ENCODE measurements around the gene CDH24.
"Not testable (repeated sequence)": the region's sequence is repeated elsewhere in the genome, so short reads cannot be mapped to it uniquely, and the experiment has no call there.

The CDH24 gene

DNA sequence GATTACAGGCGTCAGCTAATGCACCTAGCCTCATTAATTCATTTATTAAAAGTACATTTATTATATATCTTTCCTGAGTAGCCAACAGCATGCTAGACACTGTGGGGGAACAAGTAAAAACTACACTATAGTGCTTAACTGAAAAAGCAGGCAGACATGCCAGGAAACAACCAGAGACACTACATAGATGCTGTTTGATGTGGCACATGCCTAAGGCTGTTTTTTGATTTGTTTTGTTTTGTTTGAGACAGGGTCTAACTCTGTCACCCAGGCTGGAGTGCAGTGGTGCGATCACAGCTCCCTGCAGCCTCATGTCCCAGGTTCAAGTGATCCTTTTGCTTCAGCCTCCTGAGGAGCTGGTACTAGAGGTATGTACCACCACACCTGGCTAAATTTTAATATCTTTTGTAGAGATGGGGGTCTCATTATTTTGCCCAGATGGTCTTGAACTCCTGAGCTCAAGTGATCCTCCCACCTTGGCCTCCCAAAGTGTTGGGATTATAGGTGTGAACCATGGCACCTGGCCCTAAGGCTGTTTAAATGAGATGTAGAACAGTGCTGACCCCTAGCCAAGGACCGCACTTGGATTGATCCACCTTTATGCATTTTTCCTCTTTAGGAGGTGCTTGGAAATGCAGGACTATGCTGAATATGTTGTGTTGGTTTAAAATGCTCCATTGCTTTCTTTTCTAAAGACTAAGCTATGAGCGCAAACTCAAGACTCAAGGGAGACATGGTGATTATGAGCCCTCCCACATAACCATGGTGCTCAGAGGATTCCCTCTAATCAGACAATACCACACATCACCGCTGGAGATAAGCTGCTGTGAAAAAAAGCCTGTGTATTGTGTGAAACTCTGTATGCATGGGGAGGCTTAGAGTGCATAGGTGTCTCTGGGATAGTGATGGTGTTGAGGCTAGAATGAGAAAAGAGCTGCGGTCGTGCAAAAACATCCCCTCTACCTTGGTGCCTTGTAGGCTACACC is 36.9 kb downstream of the CDH24 start:
- DNase-seq (ENCODE audit: low read depth) = no peak

- no peak for DNase-seq (ENCODE audit: low read depth)
Measured at GRCh38 chr14:23018107-23018506, 39.2 kb downstream of the CDH24 start.

DNA sequence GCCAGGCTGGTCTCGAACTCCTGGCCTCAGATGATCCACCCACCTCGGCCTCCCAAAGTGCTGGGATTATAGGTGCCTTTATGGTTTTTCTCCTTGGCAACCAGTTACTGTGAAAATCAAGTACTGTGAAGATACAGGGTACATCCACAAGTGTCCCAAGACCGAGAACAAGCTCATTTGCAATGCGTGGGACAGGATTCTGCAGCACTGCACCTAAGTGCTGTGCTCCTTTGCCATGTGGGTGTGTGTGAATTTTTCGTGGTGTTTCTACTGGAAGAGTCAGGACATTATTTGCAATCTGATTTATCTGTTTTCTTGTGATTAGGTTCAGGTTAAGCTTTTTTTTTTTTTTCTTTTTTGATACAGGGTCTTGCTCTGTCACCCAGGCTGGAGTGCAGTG is 40.2 kb downstream of the CDH24 start:
- DNase-seq (ENCODE audit: low read depth) = no peak

DNA sequence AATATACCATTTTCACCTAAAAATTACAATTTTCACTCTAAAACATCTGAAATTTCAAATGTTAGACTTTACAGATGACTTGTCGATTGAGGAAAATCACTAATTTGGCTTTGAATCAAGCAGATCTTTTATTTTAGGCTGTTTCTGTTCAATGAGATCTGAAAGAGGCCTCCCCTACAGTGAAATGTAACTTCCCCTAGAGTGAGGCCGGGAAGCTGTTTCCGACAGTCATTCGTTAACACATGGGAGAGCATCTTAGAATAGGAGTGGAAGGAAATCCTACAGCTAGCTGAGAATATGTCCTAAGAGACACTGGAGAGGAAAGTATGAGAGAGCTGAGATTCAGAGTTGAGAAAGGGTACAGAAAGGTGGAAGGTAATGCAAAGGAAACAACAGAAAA is 41.7 kb downstream of the CDH24 start:
- no peak for DNase-seq (ENCODE audit: low read depth)

GRCh38 chr14:23013749-23014054 is 43.6 kb downstream of the CDH24 start:
- DNase-seq (ENCODE audit: low read depth) = not testable (repeated sequence)

GRCh38 chr14:23013054-23013748 is 44.1 kb downstream of the CDH24 start:
- no peak for DNase-seq (ENCODE audit: low read depth)

- DNase-seq (ENCODE audit: low read depth) = peak; percentile 32
Measured at GRCh38 chr14:23009939-23010726, 47.2 kb downstream of the CDH24 start, which contains the start of gene C14orf93. Gene C14orf93, minus strand, starts transcription at chr14:23010143. Its CDS starts 11,120 bp downstream, at chr14:22999023.

- DNase-seq (ENCODE audit: low read depth) = no peak
Measured at GRCh38 chr14:23009483-23009938, 47.8 kb downstream of the CDH24 start.

GRCh38 chr14:23008831-23009230 is 48.5 kb downstream of the CDH24 start:
- DNase-seq (ENCODE audit: low read depth) = no peak

- DNase-seq (ENCODE audit: low read depth) = peak; percentile 89
Measured at GRCh38 chr14:23006544-23007419, 50.5 kb downstream of the CDH24 start.

DNA sequence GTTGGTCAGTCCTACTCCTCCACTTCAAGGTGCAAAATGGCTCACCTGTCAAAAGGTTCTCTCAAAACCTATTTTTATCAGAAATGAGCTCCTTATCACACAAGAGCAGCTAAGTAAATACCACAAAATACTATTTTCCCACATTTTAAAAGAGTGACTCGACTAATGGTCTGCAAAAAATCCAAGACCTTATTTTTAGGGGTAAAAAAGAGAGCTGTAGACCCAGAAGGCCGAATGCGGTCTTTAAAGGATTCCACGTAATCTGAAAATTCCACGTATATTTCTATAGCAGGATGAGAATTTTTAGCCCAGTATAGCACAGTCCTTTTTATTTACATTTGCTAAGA is 51.2 kb downstream of the CDH24 start:
- DNase-seq (ENCODE audit: low read depth) = no peak

DNA sequence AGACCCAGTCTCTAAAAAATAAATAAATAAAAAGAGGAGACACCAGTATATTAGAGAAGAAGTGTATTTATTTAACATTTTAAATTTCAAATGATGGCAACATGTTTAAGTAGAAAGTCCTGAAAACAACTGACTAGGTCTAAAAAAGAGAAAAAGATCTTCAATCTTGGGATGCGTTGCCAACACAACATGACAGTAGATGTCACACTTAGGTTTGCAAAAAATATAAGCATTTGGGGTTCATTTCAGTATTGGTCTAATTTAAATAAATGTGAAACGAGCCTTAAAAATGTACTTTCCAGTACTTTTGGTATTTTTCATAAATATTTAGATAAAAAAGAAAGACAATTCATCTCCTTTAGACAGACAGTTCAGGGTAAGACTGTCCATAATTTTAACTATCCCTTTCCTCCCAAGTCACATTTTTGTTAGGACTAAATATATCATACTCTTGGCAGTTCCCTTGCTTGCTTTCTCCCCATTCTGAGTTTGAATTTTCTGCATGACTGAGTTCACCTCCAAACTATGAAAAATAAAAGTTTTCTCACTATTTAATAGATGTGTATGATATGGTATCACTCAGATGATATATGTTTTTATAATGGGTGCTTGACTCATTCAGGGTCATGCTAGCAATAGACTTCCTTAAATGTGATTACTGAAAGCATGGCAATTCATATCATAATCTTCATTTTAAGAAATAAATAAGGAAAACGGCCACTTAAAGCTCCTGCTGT is 51.7 kb downstream of the CDH24 start:
- no peak for DNase-seq (ENCODE audit: low read depth)

DNA sequence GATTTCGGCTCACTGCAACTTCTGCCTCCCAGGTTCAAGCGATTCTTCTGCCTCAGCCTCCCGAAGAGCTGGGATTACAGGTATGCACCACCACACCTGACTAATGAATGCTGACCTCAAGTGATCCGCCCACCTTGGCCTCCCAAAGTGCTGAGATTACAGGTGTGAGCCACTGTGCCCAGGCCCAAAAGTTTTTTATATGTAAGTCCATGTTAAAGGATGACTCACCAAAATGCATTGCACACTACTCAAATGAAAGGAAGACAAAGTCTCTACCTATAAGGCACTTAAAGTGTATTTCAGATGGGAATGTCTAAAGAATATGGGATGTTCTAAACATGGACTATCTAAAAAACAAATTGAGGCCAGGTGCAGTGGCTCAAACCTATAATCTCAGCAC is 53.0 kb downstream of the CDH24 start:
- not testable (repeated sequence) for DNase-seq (ENCODE audit: low read depth)

DNA sequence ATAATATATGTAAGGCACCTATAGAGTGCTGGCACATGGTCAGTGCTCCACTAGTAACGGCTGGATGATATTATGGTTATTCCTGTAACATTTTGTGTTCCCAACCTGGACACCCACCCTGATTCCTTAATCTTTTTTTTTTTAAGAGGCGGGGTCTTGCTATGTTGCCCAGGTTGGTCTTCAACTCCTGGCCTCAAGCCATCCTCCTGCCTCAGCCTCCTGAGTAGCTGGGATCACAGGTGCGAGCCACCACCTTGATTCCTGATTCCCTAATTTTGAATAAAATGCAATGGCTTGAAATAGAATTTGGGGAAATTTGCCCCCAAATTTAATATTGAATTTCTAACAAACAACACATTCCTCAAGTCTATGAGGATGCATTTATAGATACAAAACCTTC is 54.7 kb downstream of the CDH24 start:
- DNase-seq (ENCODE audit: low read depth) = no peak

DNA sequence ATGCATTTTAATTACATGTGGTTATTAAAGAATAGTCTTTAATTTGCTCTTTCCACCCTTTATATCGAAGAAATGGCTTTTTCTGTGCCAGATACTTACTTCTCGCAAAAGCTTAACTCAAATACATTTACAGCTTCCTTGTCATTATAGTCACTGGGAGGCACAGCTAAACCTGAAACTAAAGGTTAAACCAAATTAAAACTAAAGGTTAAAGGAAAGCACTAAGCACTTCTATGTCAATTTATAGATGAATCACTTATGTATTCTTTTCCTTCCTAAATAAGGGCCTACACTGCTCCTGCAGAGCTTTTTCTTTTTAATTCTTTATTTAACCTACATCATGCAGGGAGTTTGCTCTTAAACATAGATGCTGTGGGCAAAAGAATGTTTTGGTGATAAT is 56.5 kb downstream of the CDH24 start:
- no peak for DNase-seq (ENCODE audit: low read depth)

DNA sequence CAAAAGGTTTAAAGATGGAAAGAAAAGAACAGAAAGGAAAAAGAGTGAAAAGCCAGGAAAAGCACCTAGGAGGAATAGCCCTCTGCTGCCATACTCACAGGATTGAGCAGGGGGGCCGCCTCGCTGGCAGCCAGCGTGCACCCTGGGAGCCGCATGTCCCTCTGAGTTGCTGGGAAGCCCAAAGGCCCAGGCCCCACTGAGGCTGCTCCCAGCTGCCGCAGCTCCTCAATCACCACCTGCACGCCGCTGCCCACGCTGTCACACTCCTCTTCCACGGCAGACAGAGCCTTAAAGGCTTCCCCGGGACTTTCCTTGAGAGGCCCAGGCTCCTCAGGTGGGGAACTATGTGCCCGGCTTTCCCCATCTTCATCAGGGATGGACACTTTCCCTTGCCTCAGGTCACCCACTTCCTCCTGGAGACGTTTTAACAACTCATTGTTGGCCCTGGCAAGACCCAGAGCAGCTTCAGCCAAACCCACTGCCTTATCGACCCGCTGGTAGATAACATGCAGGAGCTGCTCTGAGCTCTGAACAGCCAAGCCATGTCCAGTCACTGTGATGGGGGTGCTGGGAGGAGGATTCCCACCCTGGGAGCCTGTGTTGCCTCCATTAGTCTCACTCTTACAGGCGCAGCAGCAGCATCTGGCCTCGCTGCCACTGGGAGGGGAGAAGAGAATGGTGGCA is 58.8 kb downstream of the CDH24 start:
- DNase-seq (ENCODE audit: low read depth) = no peak

- DNase-seq (ENCODE audit: low read depth) = no peak
Measured at GRCh38 chr14:22997676-22998323, 59.5 kb downstream of the CDH24 start.

Measured in HS-5 (cell line).